Epithelial cell of prostate (primary cell): Measurements from ENCODE around the gene UBE2D3.
"Not testable (repeated sequence)": the region's sequence is repeated elsewhere in the genome, so short reads cannot be mapped to it uniquely, and the experiment has no call there.

Experiments used
- DNase-seq: peaks from one replicate; pipeline ENCODE4 v3.0.0-alpha.2; 2011; ENCODE audit warnings: low read depth, low spot score
- H3K27ac ChIP-seq: fragments of 450-650 bp; 2 replicates; pipeline ENCODE4 v1.5.1; 2017; ENCODE audit warnings: mild to moderate bottlenecking

The UBE2D3 gene

GRCh38 chr4:102826890-102827673 lies at the start of gene UBE2D3:
Gene UBE2D3, minus strand, starts transcription at chr4:102827551. Its CDS starts 1,043 bp downstream, at chr4:102826508.
- H3K27ac ChIP-seq: peak within 1 kb of the TSS; percentile 100
- peak; percentile 92 for DNase-seq

DNA sequence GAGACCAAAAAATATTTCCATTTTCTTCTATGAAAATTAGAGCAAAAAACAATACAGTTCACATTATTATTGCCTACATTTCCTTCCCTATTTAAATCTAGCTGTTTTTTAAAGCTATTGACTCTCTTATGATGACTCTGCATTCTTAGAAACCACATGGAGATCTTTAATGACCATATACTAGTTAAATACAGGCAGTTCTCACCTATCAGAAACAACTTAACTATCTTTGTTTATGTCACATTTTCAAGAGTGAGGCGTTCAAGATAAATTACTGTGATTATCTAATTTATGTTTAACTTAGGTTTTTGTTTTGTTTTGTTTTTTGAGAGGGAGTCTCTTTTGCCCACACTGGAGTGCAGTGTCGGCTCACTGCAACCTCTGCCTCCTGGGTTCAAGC lies 44.4 kb upstream of the UBE2D3 start:
- DNase-seq: no peak
- no peak overlapping the region for H3K27ac ChIP-seq

DNA sequence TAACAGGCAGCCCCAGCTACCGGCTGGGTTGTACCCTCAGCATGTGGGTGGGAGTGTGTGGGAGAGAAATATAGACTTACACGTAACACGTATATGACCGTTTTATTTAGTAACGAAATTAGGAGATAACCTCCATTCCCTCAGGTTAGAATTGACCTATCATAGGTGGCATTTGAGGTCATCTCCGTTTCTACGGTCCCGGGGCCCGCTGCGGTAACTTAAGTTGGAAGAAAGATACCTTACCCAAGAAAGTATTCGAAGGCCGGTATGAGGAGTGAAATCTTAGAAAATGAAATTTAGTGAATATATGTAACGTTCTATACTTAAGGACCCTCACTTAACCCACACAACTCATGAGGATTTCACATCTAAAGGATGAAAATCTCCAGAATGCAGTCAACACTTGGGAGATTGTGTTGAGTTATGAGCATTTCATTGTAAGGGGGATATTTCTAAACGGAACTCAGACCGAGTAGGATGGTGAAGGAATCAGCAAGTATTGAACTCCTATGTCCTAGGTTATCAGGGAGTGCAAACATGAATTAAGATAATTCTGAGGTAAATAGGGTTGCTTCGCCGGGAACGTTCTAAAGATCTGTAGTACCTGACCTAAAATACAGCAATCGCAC lies 42.3 kb upstream of the UBE2D3 start:
- DNase-seq: no peak
- peak overlapping the region; percentile 85 for H3K27ac ChIP-seq

DNA sequence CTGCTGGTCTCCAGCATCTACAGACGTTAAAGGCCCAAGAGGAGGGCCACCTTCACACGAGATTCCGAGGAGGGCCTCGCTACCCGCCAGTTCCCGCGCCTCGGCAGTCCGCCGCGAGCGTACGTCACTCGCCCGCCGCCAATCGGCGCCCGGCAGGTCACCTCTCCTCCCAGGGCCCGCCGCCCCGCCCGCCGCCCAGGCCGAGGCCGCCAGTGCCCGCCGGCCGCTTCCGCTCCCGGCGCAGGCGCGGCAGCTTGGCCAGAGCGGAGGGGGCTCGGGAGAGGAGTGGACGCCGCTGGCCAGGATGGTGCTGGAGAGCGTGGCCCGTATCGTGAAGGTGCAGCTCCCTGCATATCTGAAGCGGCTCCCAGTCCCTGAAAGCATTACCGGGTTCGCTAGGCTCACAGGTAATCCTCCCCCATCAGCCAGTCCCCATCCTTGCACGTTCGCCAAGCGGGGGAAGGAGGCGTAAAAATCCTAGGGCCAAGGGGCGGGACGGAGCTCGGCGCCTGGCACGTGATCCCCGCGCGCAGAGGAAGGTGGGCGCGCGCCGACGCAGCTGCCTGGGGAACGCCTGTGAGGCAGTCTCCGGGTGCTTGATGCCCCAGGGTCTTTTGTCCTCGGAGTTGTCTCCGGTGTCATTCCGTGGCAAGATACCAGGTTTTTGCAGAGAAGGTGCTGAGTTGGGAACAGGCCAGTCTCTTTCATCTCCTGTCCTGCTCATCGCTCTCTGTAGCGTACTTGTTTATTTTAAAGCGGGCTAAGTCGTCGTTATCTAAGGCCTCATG lies 41.6 kb upstream of the UBE2D3 start, which contains the start of gene CISD2:
CISD2 (plus strand) TSS at position 212 of the 788 bp plus-strand sequence; CDS start at position 305, 93 bp downstream.
- peak; percentile 41 for DNase-seq
- peak within 1 kb of the TSS; percentile 85 for H3K27ac ChIP-seq

GRCh38 chr4:102868153-102868780 lies 40.9 kb upstream of the UBE2D3 start:
- H3K27ac ChIP-seq: peak overlapping the region; percentile 85
- DNase-seq: no peak

GRCh38 chr4:102867278-102868152 lies 40.2 kb upstream of the UBE2D3 start:
- H3K27ac ChIP-seq: peak overlapping the region; percentile 85
- DNase-seq: no peak

DNA sequence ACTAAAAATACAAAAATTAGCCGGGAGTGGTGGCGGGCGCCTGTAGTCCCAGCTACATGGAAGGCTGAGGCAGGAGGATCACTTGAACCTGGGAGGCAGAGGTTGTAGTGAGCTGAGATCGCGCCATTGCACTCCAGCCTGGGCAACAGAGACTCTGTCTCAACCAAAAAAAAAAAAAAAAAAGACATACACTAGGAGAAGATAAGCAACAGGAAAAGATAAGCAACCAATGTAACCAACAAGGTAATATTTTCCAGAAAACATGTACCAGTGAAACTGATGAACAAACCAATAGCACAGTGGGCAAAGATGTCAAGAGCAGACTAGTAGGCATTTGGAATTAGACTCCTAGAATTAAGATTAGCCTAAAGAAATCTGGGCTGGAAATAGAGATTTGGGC lies 38.0 kb upstream of the UBE2D3 start:
- not testable (repeated sequence) for DNase-seq, H3K27ac ChIP-seq

GRCh38 chr4:102862747-102863146 lies 35.4 kb upstream of the UBE2D3 start:
- DNase-seq: no peak
- no peak overlapping the region for H3K27ac ChIP-seq

GRCh38 chr4:102862016-102862415 lies 34.7 kb upstream of the UBE2D3 start:
- no peak for DNase-seq
- H3K27ac ChIP-seq: no peak overlapping the region

DNA sequence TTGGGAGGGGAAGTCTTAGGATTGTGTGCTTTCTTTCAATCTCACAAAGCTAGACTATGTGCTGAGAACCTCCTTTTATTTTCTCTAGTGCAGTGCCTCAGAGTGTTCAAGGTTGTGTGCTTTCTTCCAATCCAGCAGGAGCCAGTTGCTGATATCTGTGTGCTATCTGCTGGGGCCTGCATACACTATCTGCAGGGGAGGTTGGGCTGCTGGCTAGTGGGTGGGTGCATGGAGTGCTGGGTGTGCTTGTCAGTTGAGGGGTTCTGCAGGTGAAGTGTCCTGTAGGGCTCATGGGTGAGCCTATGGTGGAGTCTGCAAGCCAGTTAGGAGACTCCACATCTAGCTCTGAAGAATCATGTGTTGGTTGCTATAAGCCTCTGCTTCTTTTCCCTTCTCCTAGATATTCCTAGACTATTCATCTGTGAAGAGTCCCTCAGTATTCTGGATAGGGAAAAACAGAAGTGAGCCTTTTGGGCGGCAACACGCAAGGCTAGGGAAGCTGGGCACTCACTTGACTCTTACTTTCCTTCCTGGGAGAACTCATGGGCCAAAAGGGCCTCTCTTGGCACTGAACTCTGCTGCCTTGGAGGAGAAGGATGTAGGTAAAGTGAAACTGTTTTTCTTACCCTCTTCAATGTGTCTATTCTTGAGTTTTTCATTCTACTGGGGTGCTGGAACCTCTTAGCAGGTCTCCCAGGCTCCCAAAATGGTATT lies 33.4 kb upstream of the UBE2D3 start:
- no peak overlapping the region for H3K27ac ChIP-seq
- no peak for DNase-seq

GRCh38 chr4:102858828-102859464 lies 31.6 kb upstream of the UBE2D3 start:
- no peak for DNase-seq

GRCh38 chr4:102850370-102850769 lies 23.0 kb upstream of the UBE2D3 start:
- no peak for DNase-seq
- no peak overlapping the region for H3K27ac ChIP-seq

More at GRCh38 chr4:102858828-102859464, 31.6 kb upstream of the UBE2D3 start:
- H3K27ac ChIP-seq: no peak overlapping the region

- no peak for DNase-seq
- no peak overlapping the region for H3K27ac ChIP-seq
These were observed 22.3 kb upstream of the UBE2D3 start for GRCh38 chr4:102849579-102850104.

DNA sequence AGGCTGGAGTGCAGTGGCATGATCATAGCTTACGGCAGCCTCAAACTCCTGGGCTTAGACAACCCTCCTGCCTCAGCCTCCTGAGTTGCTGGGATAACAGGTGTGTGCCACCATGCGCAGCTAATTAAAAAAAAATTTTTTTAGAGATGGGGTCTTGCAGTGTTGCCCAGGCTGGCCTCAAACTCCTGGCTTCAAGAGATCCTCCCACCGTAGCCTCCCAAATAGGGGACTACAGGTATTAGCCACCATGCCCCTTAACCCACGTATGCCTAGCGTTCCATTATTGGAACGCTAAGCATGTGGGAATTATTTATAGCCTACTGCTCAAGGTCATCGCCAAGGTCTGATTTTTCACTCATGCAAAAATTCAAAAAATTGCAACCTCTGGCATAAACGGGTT lies 20.3 kb upstream of the UBE2D3 start:
- DNase-seq: no peak
- H3K27ac ChIP-seq: no peak overlapping the region

GRCh38 chr4:102843938-102844337 lies 16.6 kb upstream of the UBE2D3 start:
- no peak for DNase-seq
- no peak overlapping the region for H3K27ac ChIP-seq

DNA sequence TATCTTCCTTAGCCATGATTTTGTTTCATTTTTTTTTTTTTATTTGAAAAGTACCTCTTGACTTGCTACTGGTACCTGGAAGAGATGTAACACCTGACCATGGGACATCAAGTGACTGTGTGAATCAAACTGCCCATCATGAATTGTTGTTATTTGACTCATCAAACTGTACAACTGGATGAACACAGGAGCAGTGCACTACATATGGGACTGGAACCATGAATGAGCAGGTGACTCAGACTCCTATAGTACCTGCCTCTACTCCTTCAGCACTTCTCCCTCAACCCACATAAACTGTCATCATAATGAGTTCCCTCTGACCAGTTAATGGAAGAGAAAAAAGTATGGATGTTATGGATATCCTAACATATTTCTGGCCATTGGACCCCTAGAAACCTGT lies 15.9 kb upstream of the UBE2D3 start:
- peak; percentile 52 for DNase-seq
- no peak overlapping the region for H3K27ac ChIP-seq

DNA sequence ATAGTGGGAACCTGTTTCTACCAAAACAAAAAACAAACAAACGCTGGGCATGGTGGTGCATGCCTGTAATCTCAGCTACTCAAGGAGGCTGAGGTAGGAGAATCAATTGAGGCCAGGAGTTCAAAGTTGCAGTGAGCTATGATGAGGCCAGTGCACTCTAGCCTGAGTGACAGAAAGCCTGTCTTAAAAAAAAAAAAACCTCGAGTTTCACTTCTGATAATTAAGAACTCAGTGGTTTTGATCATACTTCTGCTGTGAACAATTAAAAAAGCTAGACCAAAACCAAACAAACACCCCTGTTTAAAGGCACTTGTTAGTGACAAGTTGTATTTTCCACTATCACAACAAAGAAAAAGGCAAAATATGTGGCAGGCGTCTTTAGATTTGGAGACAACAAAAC lies 15.0 kb upstream of the UBE2D3 start:
- DNase-seq: no peak
- H3K27ac ChIP-seq: no peak overlapping the region

DNA sequence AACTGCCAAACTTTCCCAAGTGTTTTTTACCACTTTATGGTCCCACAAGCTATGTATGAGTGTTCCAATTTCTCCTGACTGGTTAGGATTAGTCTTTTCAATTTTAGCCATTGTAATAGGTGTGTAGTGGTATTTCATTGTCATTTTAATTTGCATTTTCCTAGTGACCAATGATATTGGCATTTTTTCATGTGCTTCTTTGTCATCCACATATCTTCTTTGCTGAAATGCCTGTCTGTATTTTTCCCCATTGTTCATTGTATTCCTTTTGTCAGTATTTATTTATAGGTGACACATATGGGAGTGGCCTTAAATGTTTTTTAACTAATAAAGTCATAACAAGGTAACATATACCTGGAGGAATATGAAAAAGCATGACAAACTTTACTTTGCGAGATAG lies 9.2 kb upstream of the UBE2D3 start:
- peak overlapping the region; percentile 39 for H3K27ac ChIP-seq
- DNase-seq: no peak
